ENCODE measurements around the gene TMOD2.
A peak's percentile ranks its signal among the peaks of the same experiment; 100 is the strongest.

TMOD2 gene

GRCh38 chr15:51825698-51826097 is 74.3 kb downstream of the TMOD2 start:
- no peak for DNase-seq

GRCh38 chr15:51828621-51829375 is 77.4 kb downstream of the TMOD2 start:
- DNase-seq = no peak

GRCh38 chr15:51829376-51830275 is 78.2 kb downstream of the TMOD2 start, which contains the start of gene TMOD3:
TMOD3 (plus strand) TSS chr15:51829653; CDS start chr15:51862885, 33,232 bp downstream.
- DNase-seq = peak; percentile 94 to 97 (median 96)

- DNase-seq = peak in 2 of 3 donors; percentile 50 to 62
Observed at GRCh38 chr15:51830276-51830806, 78.9 kb downstream of the TMOD2 start.

- DNase-seq = no peak
Observed at GRCh38 chr15:51833772-51834171, 82.4 kb downstream of the TMOD2 start.

GRCh38 chr15:51837792-51838251 is 86.4 kb downstream of the TMOD2 start:
- DNase-seq = peak; percentile 57 to 63 (median 57)

GRCh38 chr15:51838270-51838669 is 86.9 kb downstream of the TMOD2 start:
- no peak for DNase-seq

- DNase-seq = no peak
Observed at GRCh38 chr15:51840692-51841091, 89.3 kb downstream of the TMOD2 start.

- peak; percentile 43 to 73 (median 62) for DNase-seq
Observed at GRCh38 chr15:51841406-51842040, 90.1 kb downstream of the TMOD2 start.

GRCh38 chr15:51842265-51842664 is 90.9 kb downstream of the TMOD2 start:
- no peak for DNase-seq

- DNase-seq = peak; percentile 31 to 65 (median 53)
Observed at GRCh38 chr15:51842852-51843737, 91.7 kb downstream of the TMOD2 start.

- no peak for DNase-seq
Observed at GRCh38 chr15:51844747-51845426, 93.5 kb downstream of the TMOD2 start.

- peak in 1 of 3 donors; percentile 37 for DNase-seq
Observed at GRCh38 chr15:51846066-51846462, 94.7 kb downstream of the TMOD2 start.

GRCh38 chr15:51846463-51847230 is 95.2 kb downstream of the TMOD2 start:
- peak; percentile 65 to 90 (median 88) for DNase-seq

- DNase-seq = no peak
Observed at GRCh38 chr15:51848811-51849210, 97.4 kb downstream of the TMOD2 start.

- DNase-seq = no peak
Observed at GRCh38 chr15:51849860-51850259, 98.5 kb downstream of the TMOD2 start.

GRCh38 chr15:51853998-51854397 is 102.6 kb downstream of the TMOD2 start:
- no peak for DNase-seq

GRCh38 chr15:51855612-51856011 is 104.2 kb downstream of the TMOD2 start:
- peak; percentile 31 to 53 (median 46) for DNase-seq

GRCh38 chr15:51856714-51857380 is 105.5 kb downstream of the TMOD2 start:
- DNase-seq = no peak

All from suppressor macrophage treated with lipopolysaccharide for 1 hour (primary cell).